Thoracic aorta (tissue), 2 donors: ENCODE results near the gene TBC1D9B. TPM values are rescaled to one million over a fixed set of nuclear protein-coding genes. Genes with fewer than 3 reads are reported as not detected.

ENCODE experiments used
- ATAC-seq: fragments of 150-250 bp; one replicate; pipeline ENCODE4 v1.8.0; 2017; ENCODE audit warnings: low read depth; ENCODE audit not compliant: insufficient number of reproducible peaks, low FRiP score
- DNase-seq: peaks from one replicate; pipeline ENCODE4 v3.0.0-alpha.2; 2020; ENCODE audit warnings: low spot score
- H3K27ac ChIP-seq, 2 donors: fragments of 200-600 bp; sonication (generic); 1 replicate in 1 of 2; 2 replicates in 1 of 2; pipeline ENCODE4 v1.5.1; 2016; ENCODE audit warnings: mild to moderate bottlenecking in 2 of 2, moderate library complexity in 2 of 2
- H3K27me3 ChIP-seq: fragments of 200-600 bp; sonication (generic); replicated peaks from 2 replicates; pipeline ENCODE4 v1.6.0; 2016; ENCODE audit warnings: mild to moderate bottlenecking; ENCODE audit not compliant: insufficient read depth
- H3K36me3 ChIP-seq: fragments of 200-600 bp; sonication (generic); one replicate; pipeline ENCODE4 v1.5.1; 2016
- H3K4me1 ChIP-seq, 2 donors: fragments of 200-600 bp; sonication (generic); 1 replicate in 1 of 2; 2 replicates in 1 of 2; pipeline versions ENCODE4 v1.5.1 to v1.6.0; 2016; ENCODE audit warnings: low read depth in 2 of 2, mild to moderate bottlenecking in 1 of 2; ENCODE audit not compliant: control insufficient read depth in 1 of 2
- H3K4me3 ChIP-seq: fragments of 200-600 bp; sonication (generic); 2 replicates; pipeline ENCODE4 v1.5.1; 2016; ENCODE audit warnings: mild to moderate bottlenecking
- H3K9me3 ChIP-seq: fragments of 200-600 bp; sonication (generic); 2 replicates; pipeline ENCODE4 v1.5.1; 2016
- total RNA-seq, 2 donors: library from RNA; depleted of rRNA; stranded (reverse); fragments of >200 nt; gene quantifications; one replicate each; pipeline versions ENCODE4 v1.1.0 to v1.2.3, GENCODE V29; 2016
- TF ChIP-seq, protein P1 (sequence below): fragments of 200-600 bp; sonication (generic); IDR thresholded peaks from one replicate; pipeline ENCODE4 v1.5.1; 2019; ENCODE audit warnings: antibody characterized with exemption

TBC1D9B gene
- total RNA-seq, 2 donors from 2014 or later, result 91.9 to 104 TPM

DNA sequence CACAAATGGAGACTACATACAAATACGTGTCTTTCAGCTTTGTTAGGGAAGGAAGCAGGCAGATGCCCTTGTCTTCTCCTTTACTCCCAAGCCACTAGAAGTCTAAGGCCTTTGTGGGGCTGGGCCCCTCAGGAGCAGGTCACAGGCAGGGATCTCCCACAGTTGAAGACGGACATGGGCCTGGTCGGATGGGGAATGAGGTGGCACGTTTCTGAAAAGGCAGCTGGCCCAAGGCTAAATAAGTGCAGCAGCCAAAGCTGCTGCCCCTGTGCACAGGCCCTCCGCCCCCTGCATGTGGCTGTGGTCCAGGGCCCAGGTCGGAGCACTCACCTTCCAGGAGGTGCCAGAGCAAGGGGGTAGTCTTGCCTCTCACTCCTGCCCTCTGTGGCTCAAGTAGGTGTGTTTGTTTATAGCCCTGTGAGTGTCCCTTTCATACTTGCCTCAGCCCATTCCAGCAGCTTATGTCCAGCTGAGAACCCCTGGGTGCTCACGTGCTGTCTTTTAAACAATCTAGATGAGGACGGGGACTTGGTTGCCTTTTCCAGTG, 85.2 kb downstream of the TBC1D9B start:
- H3K27me3 ChIP-seq, result no peaks in the 10 kb centered on the region
- no peaks in the 10 kb centered on the region for H3K9me3 ChIP-seq
- ATAC-seq, result no peak
- no peak for DNase-seq
- H3K27ac ChIP-seq, result peak overlapping the region; percentile 25 to 100
- H3K36me3 ChIP-seq, result peaks cover 50% of the 10 kb centered on the region
- TF ChIP-seq, protein P1, sequence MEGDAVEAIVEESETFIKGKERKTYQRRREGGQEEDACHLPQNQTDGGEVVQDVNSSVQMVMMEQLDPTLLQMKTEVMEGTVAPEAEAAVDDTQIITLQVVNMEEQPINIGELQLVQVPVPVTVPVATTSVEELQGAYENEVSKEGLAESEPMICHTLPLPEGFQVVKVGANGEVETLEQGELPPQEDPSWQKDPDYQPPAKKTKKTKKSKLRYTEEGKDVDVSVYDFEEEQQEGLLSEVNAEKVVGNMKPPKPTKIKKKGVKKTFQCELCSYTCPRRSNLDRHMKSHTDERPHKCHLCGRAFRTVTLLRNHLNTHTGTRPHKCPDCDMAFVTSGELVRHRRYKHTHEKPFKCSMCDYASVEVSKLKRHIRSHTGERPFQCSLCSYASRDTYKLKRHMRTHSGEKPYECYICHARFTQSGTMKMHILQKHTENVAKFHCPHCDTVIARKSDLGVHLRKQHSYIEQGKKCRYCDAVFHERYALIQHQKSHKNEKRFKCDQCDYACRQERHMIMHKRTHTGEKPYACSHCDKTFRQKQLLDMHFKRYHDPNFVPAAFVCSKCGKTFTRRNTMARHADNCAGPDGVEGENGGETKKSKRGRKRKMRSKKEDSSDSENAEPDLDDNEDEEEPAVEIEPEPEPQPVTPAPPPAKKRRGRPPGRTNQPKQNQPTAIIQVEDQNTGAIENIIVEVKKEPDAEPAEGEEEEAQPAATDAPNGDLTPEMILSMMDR, result no peak
- H3K4me1 ChIP-seq, result peaks cover 49 to 81% of the 10 kb centered on the region in 2 donors
- H3K4me3 ChIP-seq, result peak overlapping the region; percentile 99

DNA sequence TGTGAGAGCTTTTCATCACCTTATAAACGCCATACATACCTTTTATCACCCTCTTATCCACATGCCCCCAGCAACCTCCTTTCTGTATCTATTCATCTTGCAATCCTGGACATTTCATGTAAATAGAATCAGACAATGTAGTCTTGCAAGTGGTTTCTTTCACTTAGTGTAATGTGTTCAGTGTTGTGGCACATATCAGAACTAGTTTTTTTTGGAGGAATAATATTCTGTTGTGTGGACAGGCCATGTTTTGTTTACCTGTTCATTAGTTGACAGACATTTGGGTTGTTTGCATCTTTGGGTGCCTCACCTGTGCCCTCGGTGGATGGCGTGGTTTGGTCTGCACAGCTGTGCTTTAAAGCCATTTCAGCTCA, 85.7 kb downstream of the TBC1D9B start:
- Histone ChIP-seq H3K4me1 (peaks cover 52 to 81% of the 10 kb centered on the region in 2 donors), H3K36me3 (peaks cover 46% of the 10 kb centered on the region), H3K27ac (peak overlapping the region; percentile 25 to 100), H3K4me3 (peak overlapping the region; percentile 99), H3K9me3 (no peaks in the 10 kb centered on the region), H3K27me3 (no peaks in the 10 kb centered on the region)
- DNase-seq (no peak), ATAC-seq (no peak)
- TF ChIP-seq, protein P1, result no peak

DNA sequence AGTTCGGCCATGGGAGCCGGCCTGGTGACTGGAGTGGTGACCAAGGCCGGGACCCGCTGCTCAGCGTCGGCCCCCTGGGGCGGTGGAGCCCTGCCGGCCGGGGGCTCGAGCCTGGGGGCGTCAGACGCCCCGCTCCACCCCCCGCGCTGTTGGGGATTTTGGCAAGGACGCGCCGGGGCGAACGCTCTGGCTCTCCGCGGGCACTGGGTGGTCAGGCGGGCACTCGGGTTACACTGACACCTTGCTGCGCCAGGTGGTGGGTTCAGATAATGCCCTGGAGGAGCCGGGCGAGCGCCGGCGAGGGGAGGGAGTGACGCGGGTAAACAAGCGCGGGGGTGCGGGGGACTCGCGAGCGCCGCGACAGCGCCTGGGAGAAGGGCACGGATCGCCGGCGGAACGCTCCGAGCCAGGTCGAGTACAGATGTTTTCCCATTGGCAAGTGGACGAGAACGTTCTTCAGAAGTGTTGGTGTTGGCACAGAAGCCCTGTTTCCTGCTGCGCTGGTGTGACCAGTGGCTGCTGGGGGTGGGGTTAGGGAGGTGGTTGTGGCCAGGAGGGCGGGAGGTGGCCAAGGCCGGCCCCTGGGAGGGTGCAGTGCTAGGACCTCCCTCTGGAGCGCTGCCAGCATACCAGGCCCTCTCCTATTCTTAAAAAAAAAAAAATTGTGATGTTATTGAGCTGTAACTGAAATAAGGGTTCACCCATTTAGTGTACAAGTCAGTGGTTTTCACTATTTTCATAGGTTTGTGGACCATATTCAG, 86.2 kb downstream of the TBC1D9B start:
- H3K9me3 ChIP-seq, result no peaks in the 10 kb centered on the region
- peak; percentile 63 for ATAC-seq
- H3K4me3 ChIP-seq, result peak overlapping the region; percentile 99

DNA sequence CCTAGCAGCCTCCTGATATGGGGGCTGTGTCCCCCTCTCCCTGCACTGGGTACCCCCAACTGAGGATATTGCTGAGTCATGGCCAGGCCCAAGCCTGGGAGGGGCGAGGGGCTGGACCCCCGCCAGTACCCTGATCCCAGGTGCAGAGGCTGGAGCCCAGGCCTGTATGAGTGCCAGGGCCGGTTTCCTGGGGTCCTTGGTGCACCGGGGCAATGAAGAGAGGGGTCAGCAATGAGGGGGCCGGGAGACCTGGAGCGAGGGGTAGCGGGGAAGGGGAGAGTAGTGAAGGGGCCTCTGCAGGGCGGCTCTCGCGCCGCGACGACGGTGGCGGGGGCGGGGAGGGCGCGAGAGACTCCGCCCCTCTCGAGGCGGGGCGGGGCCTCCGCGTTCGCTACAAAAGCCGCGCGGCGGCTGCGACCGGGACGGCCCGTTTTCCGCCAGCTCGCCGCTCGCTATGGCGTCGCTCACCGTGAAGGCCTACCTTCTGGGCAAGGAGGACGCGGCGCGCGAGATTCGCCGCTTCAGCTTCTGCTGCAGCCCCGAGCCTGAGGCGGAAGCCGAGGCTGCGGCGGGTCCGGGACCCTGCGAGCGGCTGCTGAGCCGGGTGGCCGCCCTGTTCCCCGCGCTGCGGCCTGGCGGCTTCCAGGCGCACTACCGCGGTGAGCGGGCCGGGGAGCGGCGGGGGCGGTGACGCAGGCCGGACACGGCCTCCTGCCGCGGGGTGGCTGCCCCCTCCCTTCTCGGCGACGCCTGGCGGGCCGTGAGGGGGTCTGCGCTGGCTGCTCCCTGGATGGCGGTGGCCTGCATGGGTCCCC, 87.0 kb downstream of the TBC1D9B start, which contains the start of gene SQSTM1:
Gene SQSTM1 (plus strand): TSS at position 423 of the 815 bp plus-strand sequence. CDS start 32 bp downstream, at position 455.
- ATAC-seq (peak; percentile 62), DNase-seq (no peak)
- no peaks in the 10 kb centered on the region for H3K9me3 ChIP-seq
- H3K4me3 ChIP-seq, result peak within 1 kb of the TSS; percentile 99
- peaks cover 52 to 74% of the 10 kb centered on the region in 2 donors for H3K4me1 ChIP-seq
- peak within 1 kb of the TSS; percentile 100 for H3K27ac ChIP-seq
- no peaks in the 10 kb centered on the region for H3K27me3 ChIP-seq
- peaks cover 34% of the 10 kb centered on the region for H3K36me3 ChIP-seq
- TF ChIP-seq, protein P1, result peak; percentile 35

More for the DNA sequence above, 86.2 kb downstream of the TBC1D9B start:
- DNase-seq, result peak; percentile 95
- peaks cover 41% of the 10 kb centered on the region for H3K36me3 ChIP-seq
- TF ChIP-seq, protein P1, result peak; percentile 17
- peak overlapping the region; percentile 100 for H3K27ac ChIP-seq
- H3K4me1 ChIP-seq, result peaks cover 52 to 79% of the 10 kb centered on the region in 2 donors
- H3K27me3 ChIP-seq, result no peaks in the 10 kb centered on the region

DNA sequence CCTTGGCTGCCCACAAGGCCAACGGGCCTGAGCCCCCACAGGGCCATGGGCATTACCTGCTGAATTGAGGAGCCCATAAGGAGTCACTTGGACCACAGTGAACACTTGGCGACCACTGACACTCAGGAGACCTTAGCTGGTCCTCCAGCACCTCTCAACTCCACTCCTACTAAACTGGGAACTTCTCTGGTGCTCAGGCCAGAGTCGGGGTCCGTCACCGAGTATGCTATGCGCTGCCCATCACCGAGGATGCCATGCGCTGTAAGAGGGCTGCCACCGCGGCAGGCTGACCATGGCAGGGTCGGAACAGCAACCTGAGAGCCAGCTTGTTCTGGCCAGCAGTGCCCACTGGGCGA, 87.6 kb downstream of the TBC1D9B start:
- ATAC-seq, result no peak

More for the DNA sequence above, 87.6 kb downstream of the TBC1D9B start:
- DNase-seq, result no peak
- H3K4me3 ChIP-seq, result peak overlapping the region; percentile 99
- TF ChIP-seq, protein P1, result no peak
- peak overlapping the region; percentile 100 for H3K27ac ChIP-seq
- H3K27me3 ChIP-seq, result no peaks in the 10 kb centered on the region
- H3K4me1 ChIP-seq, result peaks cover 51 to 68% of the 10 kb centered on the region in 2 donors
- H3K9me3 ChIP-seq, result no peaks in the 10 kb centered on the region
- peaks cover 28% of the 10 kb centered on the region for H3K36me3 ChIP-seq
